HepG2 (cell line): ENCODE data around the gene CDS1.

Experiments used
- CTCF ChIP-seq: sonication (generic); formaldehyde crosslinking; IDR thresholded peaks from 2 replicates; pipeline ENCODE4 v1.5.0; 2020; ENCODE audit warnings: mild to moderate bottlenecking, missing genetic modification reagents, moderate library complexity
- PAWR ChIP-seq: sonication (generic); formaldehyde crosslinking; IDR thresholded peaks from 2 replicates; pipeline ENCODE4 v1.4.0; 2020; ENCODE audit warnings: missing genetic modification reagents, mild to moderate bottlenecking, borderline replicate concordance
- ZNF512 ChIP-seq: sonication (generic); formaldehyde crosslinking; IDR thresholded peaks from 2 replicates; pipeline ENCODE4 v1.4.0; 2020; ENCODE audit warnings: mild to moderate bottlenecking, missing genetic modification reagents
- TF ChIP-seq, protein P1 (sequence below), 2 experiments: sonication (generic) in 1 of 2; formaldehyde crosslinking in 1 of 2; IDR thresholded peaks; 2 replicates each; pipeline versions ENCODE4 v1.5.1 to v1.6.1; 2011 to 2020; ENCODE audit warnings: borderline replicate concordance in 1 of 2, low read depth in 1 of 2, low read length in 1 of 2, mild to moderate bottlenecking in 1 of 2, missing genetic modification reagents in 1 of 2, moderate library complexity in 1 of 2

DNA sequence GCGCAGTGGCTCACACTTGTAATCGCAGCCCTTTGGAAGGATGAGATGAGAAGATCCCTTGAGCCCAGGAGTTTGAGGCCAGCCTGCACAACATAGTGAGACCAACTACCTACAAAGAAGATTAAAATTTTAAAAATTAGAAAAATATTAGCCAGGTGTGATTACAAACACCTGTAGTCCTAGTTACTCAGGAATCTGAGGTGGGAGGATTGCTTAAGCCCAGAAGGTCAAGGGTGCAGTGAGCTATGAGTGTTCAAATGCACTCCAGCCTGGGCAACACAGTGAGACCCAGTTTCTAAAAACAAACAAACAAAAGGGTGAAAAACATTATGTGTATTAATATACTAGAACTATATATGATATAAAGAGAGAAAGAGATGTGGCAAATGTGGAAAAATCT is 47.0 kb upstream of the CDS1 start:
- TF ChIP-seq PAWR (CRISPR knock-in tag) (no peak), CTCF (CRISPR knock-in tag) (no peak), ZNF512 (CRISPR knock-in tag) (no peak)
- TF ChIP-seq, protein P1, sequence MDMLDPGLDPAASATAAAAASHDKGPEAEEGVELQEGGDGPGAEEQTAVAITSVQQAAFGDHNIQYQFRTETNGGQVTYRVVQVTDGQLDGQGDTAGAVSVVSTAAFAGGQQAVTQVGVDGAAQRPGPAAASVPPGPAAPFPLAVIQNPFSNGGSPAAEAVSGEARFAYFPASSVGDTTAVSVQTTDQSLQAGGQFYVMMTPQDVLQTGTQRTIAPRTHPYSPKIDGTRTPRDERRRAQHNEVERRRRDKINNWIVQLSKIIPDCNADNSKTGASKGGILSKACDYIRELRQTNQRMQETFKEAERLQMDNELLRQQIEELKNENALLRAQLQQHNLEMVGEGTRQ (IDR thresholded peaks at IDR 0.05; ENCODE audit: low read depth, low read length): no peak
- TF ChIP-seq, protein P1 (CRISPR knock-in tag; IDR thresholded peaks at IDR 0.05; ENCODE audit: borderline replicate concordance): no peak
